Activated T-cell treated with anti-CD3 and anti-CD28 coated beads, Interleukin-2, amount 50 U/mL, for 1 hour (primary cell): ENCODE measurements around the gene SLC2A2.

Experiments used
- DNase-seq: peaks from one replicate; pipeline ENCODE4 v3.0.0-alpha.2; 2020

SLC2A2 gene

GRCh38 chr3:171028025-171028778 is 1.7 kb upstream of the SLC2A2 start:
- DNase-seq = peak; percentile 28

GRCh38 chr3:171023566-171023965 is 3.0 kb downstream of the SLC2A2 start:
- DNase-seq = no peak

GRCh38 chr3:171021377-171021776 is 5.1 kb downstream of the SLC2A2 start:
- DNase-seq = no peak

GRCh38 chr3:171018156-171018935 is 8.2 kb downstream of the SLC2A2 start:
- DNase-seq = no peak

- no peak for DNase-seq
These were observed 12.4 kb downstream of the SLC2A2 start for GRCh38 chr3:171013822-171014748.

- DNase-seq = no peak
These were observed 14.6 kb downstream of the SLC2A2 start for GRCh38 chr3:171011873-171012336.

GRCh38 chr3:171011109-171011872 is 15.2 kb downstream of the SLC2A2 start:
- no peak for DNase-seq

- DNase-seq = no peak
These were observed 19.2 kb downstream of the SLC2A2 start for GRCh38 chr3:171007316-171007715.

GRCh38 chr3:171005648-171006047 is 20.9 kb downstream of the SLC2A2 start:
- no peak for DNase-seq

- no peak for DNase-seq
These were observed 24.4 kb downstream of the SLC2A2 start for GRCh38 chr3:171001957-171002694.

GRCh38 chr3:171001250-171001893 is 25.1 kb downstream of the SLC2A2 start:
- no peak for DNase-seq

GRCh38 chr3:171000281-171000680 is 26.2 kb downstream of the SLC2A2 start:
- no peak for DNase-seq

GRCh38 chr3:170999737-171000242 is 26.7 kb downstream of the SLC2A2 start:
- no peak for DNase-seq

GRCh38 chr3:170997961-170998913 is 28.3 kb downstream of the SLC2A2 start:
- no peak for DNase-seq

GRCh38 chr3:170992854-170993253 is 33.7 kb downstream of the SLC2A2 start:
- DNase-seq = no peak

GRCh38 chr3:170991664-170992063 is 34.9 kb downstream of the SLC2A2 start:
- DNase-seq = no peak

- no peak for DNase-seq
These were observed 37.3 kb downstream of the SLC2A2 start for GRCh38 chr3:170989100-170989648.

- no peak for DNase-seq
These were observed 38.1 kb downstream of the SLC2A2 start for GRCh38 chr3:170988378-170988777.

- DNase-seq = no peak
These were observed 41.2 kb downstream of the SLC2A2 start for GRCh38 chr3:170985304-170985703.
